ENCODE measurements around the gene SERTAD4. TPM values are rescaled to one million over a fixed set of nuclear protein-coding genes. Genes with fewer than 3 reads are reported as not detected.

The SERTAD4 gene
- total RNA-seq, 4 donors from 2014 or later: 9.6 to 18.1 (median 14.9) TPM

DNA sequence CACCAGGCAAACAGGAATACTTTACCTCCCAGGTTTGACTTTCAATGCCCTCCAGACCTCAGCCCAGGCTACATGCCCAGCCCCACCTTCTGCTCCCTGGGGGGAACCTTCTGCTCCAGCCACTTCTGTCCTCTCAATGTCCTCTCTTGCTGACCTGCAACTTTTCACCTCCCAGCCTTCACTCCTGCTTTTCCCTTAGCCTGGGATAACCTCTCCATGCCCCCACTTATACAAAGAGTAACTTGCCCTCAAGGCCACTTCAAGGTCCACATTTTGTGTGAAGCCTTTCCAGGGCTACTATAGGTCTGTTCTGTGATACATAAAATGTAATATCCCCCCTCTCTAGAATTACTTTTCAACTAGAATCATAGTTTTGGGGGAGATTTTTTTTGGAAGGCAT is 21.7 kb downstream of the SERTAD4 start:
- no peak for DNase-seq (ENCODE audit: low spot score in 2 of 2)
- H3K4me3 ChIP-seq (ENCODE audit: low read depth, poor library complexity, severe bottlenecking): no peak overlapping the region
- TF ChIP-seq, protein P1, sequence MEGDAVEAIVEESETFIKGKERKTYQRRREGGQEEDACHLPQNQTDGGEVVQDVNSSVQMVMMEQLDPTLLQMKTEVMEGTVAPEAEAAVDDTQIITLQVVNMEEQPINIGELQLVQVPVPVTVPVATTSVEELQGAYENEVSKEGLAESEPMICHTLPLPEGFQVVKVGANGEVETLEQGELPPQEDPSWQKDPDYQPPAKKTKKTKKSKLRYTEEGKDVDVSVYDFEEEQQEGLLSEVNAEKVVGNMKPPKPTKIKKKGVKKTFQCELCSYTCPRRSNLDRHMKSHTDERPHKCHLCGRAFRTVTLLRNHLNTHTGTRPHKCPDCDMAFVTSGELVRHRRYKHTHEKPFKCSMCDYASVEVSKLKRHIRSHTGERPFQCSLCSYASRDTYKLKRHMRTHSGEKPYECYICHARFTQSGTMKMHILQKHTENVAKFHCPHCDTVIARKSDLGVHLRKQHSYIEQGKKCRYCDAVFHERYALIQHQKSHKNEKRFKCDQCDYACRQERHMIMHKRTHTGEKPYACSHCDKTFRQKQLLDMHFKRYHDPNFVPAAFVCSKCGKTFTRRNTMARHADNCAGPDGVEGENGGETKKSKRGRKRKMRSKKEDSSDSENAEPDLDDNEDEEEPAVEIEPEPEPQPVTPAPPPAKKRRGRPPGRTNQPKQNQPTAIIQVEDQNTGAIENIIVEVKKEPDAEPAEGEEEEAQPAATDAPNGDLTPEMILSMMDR (IDR thresholded peaks at IDR 0.05): no peak
- no peak for TF ChIP-seq POLR2A (IDR thresholded peaks at IDR 0.05)
- intact Hi-C loops (cut with DNase I; ENCODE audit: low total_unique reads): no loop called here

DNA sequence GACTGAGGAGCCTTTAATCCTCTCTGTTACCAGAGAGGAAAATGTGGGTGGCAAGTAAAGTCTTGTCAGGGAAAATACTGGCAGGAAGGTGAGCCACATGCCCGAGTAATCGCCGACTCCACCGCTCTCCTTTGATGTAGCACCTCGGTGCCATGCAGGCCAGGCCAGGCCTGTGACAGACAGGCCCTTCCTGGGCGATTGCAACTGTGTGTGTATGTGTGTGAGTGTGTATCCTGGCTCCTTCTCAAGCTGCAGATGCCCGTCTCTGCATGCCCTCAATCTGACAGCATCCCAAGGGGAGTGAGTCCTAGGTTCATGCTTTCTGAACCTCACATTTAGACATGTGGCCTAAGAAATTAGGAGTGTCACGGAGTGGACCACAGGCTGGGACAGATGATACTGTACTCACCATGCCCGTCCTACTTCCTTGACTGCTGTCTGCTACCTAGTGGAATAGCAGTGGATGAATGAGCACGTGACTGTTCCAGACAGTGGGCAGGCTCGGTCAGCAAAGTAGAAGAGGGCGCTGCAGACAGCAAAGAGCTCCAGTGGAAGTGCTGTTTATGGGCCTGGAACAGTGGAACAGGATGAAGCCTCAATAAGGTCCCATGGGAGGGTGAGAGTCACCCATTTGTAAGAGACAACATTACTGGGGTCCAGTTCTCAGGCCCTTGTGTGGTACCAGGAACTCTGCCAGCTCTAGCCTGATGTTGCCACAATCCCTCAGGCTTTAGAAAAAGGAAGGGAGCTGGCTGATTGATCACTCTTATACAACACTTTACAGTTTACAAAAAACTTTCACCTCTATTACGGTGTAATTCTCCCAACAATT is 25.3 kb downstream of the SERTAD4 start:
- WGBS, 2 donors: 52 to 54% methylated on average over 13 of the region's 13 CpGs
- intact Hi-C loops (cut with DNase I; ENCODE audit: low total_unique reads): no loop called here
- DNase-seq (ENCODE audit: low spot score in 2 of 2): no peak
- TF ChIP-seq, protein P1 (IDR thresholded peaks at IDR 0.05): no peak
- TF ChIP-seq POLR2A (IDR thresholded peaks at IDR 0.05): no peak
- H3K4me3 ChIP-seq (ENCODE audit: low read depth, poor library complexity, severe bottlenecking): no peak overlapping the region

DNA sequence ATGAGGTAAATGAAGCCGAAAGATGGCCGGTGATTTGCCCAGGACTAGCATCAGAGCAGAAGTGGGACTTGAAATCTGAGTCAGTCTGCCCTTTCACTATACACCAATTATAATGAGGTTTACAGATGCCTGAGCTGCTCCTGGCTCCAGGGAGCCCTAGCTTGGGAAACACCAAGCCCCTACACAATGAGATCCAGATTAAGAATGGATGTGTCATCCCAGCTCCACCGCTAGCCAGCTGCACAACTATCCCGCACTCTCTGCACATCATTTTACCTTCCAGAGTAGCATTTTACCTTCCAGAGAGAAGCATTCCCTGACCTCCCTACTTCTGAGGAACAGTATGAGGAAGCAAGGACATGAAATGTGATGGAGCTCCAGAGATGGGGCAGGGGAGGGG is 27.0 kb downstream of the SERTAD4 start:
- intact Hi-C loops (cut with DNase I; ENCODE audit: low total_unique reads): no loop called here
- WGBS, 2 donors: 40 to 58% methylated on average over 4 of the region's 4 CpGs
- no peak for DNase-seq (ENCODE audit: low spot score in 2 of 2)
- TF ChIP-seq POLR2A (IDR thresholded peaks at IDR 0.05): no peak
- TF ChIP-seq, protein P1 (IDR thresholded peaks at IDR 0.05): no peak
- no peak overlapping the region for H3K4me3 ChIP-seq (ENCODE audit: low read depth, poor library complexity, severe bottlenecking)

DNA sequence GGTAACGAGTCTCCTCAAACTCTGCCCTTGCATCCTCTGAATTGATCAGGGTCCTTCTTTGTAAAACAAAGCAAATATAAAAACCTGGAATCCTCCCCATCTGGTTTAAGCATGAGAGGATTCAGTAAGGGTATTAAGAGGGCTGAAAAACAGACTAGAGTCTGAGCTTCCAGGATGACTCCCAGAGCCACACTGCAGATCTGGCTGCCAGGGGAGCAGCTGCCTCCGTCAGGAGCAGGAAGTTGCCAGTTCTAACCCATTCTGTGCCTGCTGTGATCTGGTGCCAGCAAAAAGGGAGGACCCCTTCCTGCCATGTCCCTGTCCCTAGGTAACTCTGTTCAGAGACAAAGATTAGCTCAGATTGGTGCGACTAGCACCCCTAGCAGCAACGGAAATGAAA is 27.5 kb downstream of the SERTAD4 start:
- TF ChIP-seq POLR2A (IDR thresholded peaks at IDR 0.05): no peak
- TF ChIP-seq, protein P1 (IDR thresholded peaks at IDR 0.05): no peak
- no peak overlapping the region for H3K4me3 ChIP-seq (ENCODE audit: low read depth, poor library complexity, severe bottlenecking)
- intact Hi-C loops (cut with DNase I; ENCODE audit: low total_unique reads): no loop called here
- no peak for DNase-seq (ENCODE audit: low spot score in 2 of 2)
- WGBS, 2 donors: 39 to 43% methylated on average over 4 of the region's 4 CpGs

DNA sequence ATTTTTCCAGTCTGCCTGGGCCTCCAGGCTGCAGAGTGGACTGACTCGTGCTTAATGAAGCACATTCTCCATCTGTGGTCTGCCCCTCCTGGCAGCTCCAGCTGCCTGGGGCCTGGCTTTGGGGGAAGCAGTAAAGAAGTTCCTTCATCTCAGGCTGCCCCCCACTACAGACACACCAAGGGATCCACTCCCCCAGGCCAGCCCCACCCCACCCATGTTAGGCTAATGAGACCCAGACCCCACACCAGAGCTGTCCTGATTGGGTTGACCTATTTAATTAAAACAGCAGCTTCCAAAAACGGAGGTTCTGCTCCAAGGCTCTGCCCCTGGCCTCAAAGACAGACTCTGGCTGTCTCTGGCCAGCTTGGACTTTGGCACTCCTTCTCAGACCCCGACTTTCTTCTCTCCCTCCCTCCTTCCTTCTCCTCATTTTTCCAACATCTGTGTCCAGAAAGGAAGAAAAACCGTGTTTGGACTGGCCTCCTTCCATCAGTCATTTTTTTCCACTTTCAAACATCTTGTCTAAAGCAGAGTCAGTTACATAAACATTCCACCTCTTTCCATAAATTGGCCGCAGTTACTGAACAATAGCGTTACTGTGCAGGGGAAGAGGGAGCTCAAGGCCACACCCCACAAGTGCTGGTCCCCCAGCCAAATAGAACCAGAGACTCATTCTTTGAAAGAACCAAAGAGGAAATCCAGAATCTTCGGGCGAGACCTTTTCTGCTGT is 29.7 kb downstream of the SERTAD4 start:
- intact Hi-C loops (cut with DNase I; ENCODE audit: low total_unique reads): no loop called here
- TF ChIP-seq POLR2A (IDR thresholded peaks at IDR 0.05): no peak
- TF ChIP-seq, protein P1 (IDR thresholded peaks at IDR 0.05): no peak
- no peak overlapping the region for H3K4me3 ChIP-seq (ENCODE audit: low read depth, poor library complexity, severe bottlenecking)
- DNase-seq (ENCODE audit: low spot score in 2 of 2): no peak
- 22 to 25% methylated on average over 8 of the region's 8 CpGs for whole genome bisulfite sequencing, 2 donors
